HG03066 (cell line): ENCODE measurements around the gene CRB1.
A peak's percentile ranks its signal among the peaks of the same experiment; 100 is the strongest.

Source experiments
- ATAC-seq: cut with Tn5 transposase; IDR thresholded peaks from one replicate; pipeline ENCODE4 v1.9.1; 2021; ENCODE audit warnings: low read depth; ENCODE audit not compliant: unreplicated experiment

CRB1 gene

GRCh38 chr1:197342044-197342565 lies 74.1 kb downstream of the CRB1 start:
- ATAC-seq = no peak

GRCh38 chr1:197342669-197343068 lies 74.6 kb downstream of the CRB1 start:
- no peak for ATAC-seq

GRCh38 chr1:197343663-197344273 lies 75.7 kb downstream of the CRB1 start:
- ATAC-seq = no peak

- ATAC-seq = no peak
These were observed 83.9 kb downstream of the CRB1 start for GRCh38 chr1:197351821-197352440.

GRCh38 chr1:197355248-197355995 lies 87.4 kb downstream of the CRB1 start:
- ATAC-seq = no peak

GRCh38 chr1:197356723-197357533 lies 88.9 kb downstream of the CRB1 start:
- peak; percentile 71 for ATAC-seq

- no peak for ATAC-seq
These were observed 90.9 kb downstream of the CRB1 start for GRCh38 chr1:197358959-197359358.

- ATAC-seq = no peak
These were observed 92.0 kb downstream of the CRB1 start for GRCh38 chr1:197360068-197360467.

- no peak for ATAC-seq
These were observed 94.8 kb downstream of the CRB1 start for GRCh38 chr1:197362871-197363270.

GRCh38 chr1:197363855-197364254 lies 95.8 kb downstream of the CRB1 start:
- no peak for ATAC-seq

- no peak for ATAC-seq
These were observed 98.9 kb downstream of the CRB1 start for GRCh38 chr1:197366996-197367395.

GRCh38 chr1:197367627-197368026 lies 99.6 kb downstream of the CRB1 start:
- ATAC-seq = no peak

GRCh38 chr1:197374428-197374827 lies 106.4 kb downstream of the CRB1 start:
- ATAC-seq = no peak

- ATAC-seq = no peak
These were observed 116.4 kb downstream of the CRB1 start for GRCh38 chr1:197384471-197384870.

- no peak for ATAC-seq
These were observed 120.7 kb downstream of the CRB1 start for GRCh38 chr1:197388801-197389200.

- no peak for ATAC-seq
These were observed 122.8 kb downstream of the CRB1 start for GRCh38 chr1:197390856-197391255.

- ATAC-seq = no peak
These were observed 123.5 kb downstream of the CRB1 start for GRCh38 chr1:197391303-197392226.

- no peak for ATAC-seq
These were observed 124.5 kb downstream of the CRB1 start for GRCh38 chr1:197392541-197392940.

- no peak for ATAC-seq
These were observed 125.1 kb downstream of the CRB1 start for GRCh38 chr1:197393105-197393504.

GRCh38 chr1:197393772-197394171 lies 125.7 kb downstream of the CRB1 start:
- ATAC-seq = no peak
